Measurements from ENCODE around the gene RBM4B.

RBM4B gene

GRCh38 chr11:66700337-66700736 lies 22.6 kb upstream of the RBM4B start:
- in situ Hi-C loops (cut with MboI; ENCODE audit: low pct_unique_long_range_greater_than_20kb, low sequenced_read_pairs, unreplicated experiment) = no loop called here
- TF ChIP-seq CTCF (IDR thresholded peaks at IDR 0.05; ENCODE audit: extremely low read depth, insufficient read depth, missing control alignments) = no peak
- no peak for DNase-seq (ENCODE audit: low spot score)

- no peak for TF ChIP-seq CTCF (IDR thresholded peaks at IDR 0.05; ENCODE audit: extremely low read depth, insufficient read depth, missing control alignments)
- no peak for DNase-seq (ENCODE audit: low spot score)
- in situ Hi-C loops (cut with MboI; ENCODE audit: low pct_unique_long_range_greater_than_20kb, low sequenced_read_pairs, unreplicated experiment) = loop anchor here (25.0 kb wide), 1 partner anchor 286 kb away; the partner anchor contains the start of gene NPAS4
These were observed 20.8 kb upstream of the RBM4B start for GRCh38 chr11:66698491-66698890.

GRCh38 chr11:66697988-66698387 lies 20.3 kb upstream of the RBM4B start:
- in situ Hi-C loops (cut with MboI; ENCODE audit: low pct_unique_long_range_greater_than_20kb, low sequenced_read_pairs, unreplicated experiment) = loop anchor here (25.0 kb wide), 1 partner anchor 286 kb away; the partner anchor contains the start of gene NPAS4

GRCh38 chr11:66696146-66696545 lies 18.5 kb upstream of the RBM4B start:
- in situ Hi-C loops (cut with MboI; ENCODE audit: low pct_unique_long_range_greater_than_20kb, low sequenced_read_pairs, unreplicated experiment) = loop anchor here (25.0 kb wide), 1 partner anchor 284 kb away; the partner anchor contains the start of gene NPAS4
- TF ChIP-seq CTCF (IDR thresholded peaks at IDR 0.05; ENCODE audit: extremely low read depth, insufficient read depth, missing control alignments) = no peak

More at GRCh38 chr11:66697988-66698387, 20.3 kb upstream of the RBM4B start:
- TF ChIP-seq CTCF (IDR thresholded peaks at IDR 0.05; ENCODE audit: extremely low read depth, insufficient read depth, missing control alignments) = no peak
- DNase-seq (ENCODE audit: low spot score) = no peak

GRCh38 chr11:66694732-66695207 lies 17.1 kb upstream of the RBM4B start:
- in situ Hi-C loops (cut with MboI; ENCODE audit: low pct_unique_long_range_greater_than_20kb, low sequenced_read_pairs, unreplicated experiment) = loop anchor here (5.0 to 25.0 kb wide), 2 partner anchors 143 to 282 kb away; partner anchors contain the start of gene NPAS4
- DNase-seq (ENCODE audit: low spot score) = peak; percentile 91
- TF ChIP-seq CTCF (IDR thresholded peaks at IDR 0.05; ENCODE audit: extremely low read depth, insufficient read depth, missing control alignments) = peak; percentile 80

More at GRCh38 chr11:66696146-66696545, 18.5 kb upstream of the RBM4B start:
- no peak for DNase-seq (ENCODE audit: low spot score)

- in situ Hi-C loops (cut with MboI; ENCODE audit: low pct_unique_long_range_greater_than_20kb, low sequenced_read_pairs, unreplicated experiment) = loop anchor here (5.0 to 25.0 kb wide), 2 partner anchors 143 to 282 kb away; partner anchors contain the start of gene NPAS4
- no peak for DNase-seq (ENCODE audit: low spot score)
- no peak for TF ChIP-seq CTCF (IDR thresholded peaks at IDR 0.05; ENCODE audit: extremely low read depth, insufficient read depth, missing control alignments)
These were observed 16.3 kb upstream of the RBM4B start for GRCh38 chr11:66694056-66694410.

All from GM13977 (cell line).